ENCODE results near the gene UBR1.
A peak's percentile ranks its signal among the peaks of the same experiment; 100 is the strongest.

UBR1 gene

GRCh38 chr15:43121863-43122262, 16.0 kb upstream of the UBR1 start:
- Histone ChIP-seq H3K36me3 (no peaks in the 10 kb centered on the region), H3K9me3 (no peaks in the 10 kb centered on the region), H3K4me1 (ENCODE audit: control insufficient read depth in 1 of 2, insufficient read depth in 1 of 2, low read depth in 1 of 2, low read length in 1 of 2) (peaks cover 20 to 26% of the 10 kb centered on the region in 2 experiments), H3K27me3 (no peaks in the 10 kb centered on the region), H3K27ac (peak overlapping the region; percentile 75), H3K4me3 (ENCODE audit: low read depth in 1 of 2, low read length in 1 of 2) (peak overlapping the region in 1 of 2 experiments; percentile 74)
- TF ChIP-seq, protein P1, sequence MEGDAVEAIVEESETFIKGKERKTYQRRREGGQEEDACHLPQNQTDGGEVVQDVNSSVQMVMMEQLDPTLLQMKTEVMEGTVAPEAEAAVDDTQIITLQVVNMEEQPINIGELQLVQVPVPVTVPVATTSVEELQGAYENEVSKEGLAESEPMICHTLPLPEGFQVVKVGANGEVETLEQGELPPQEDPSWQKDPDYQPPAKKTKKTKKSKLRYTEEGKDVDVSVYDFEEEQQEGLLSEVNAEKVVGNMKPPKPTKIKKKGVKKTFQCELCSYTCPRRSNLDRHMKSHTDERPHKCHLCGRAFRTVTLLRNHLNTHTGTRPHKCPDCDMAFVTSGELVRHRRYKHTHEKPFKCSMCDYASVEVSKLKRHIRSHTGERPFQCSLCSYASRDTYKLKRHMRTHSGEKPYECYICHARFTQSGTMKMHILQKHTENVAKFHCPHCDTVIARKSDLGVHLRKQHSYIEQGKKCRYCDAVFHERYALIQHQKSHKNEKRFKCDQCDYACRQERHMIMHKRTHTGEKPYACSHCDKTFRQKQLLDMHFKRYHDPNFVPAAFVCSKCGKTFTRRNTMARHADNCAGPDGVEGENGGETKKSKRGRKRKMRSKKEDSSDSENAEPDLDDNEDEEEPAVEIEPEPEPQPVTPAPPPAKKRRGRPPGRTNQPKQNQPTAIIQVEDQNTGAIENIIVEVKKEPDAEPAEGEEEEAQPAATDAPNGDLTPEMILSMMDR (IDR thresholded peaks at IDR 0.05), result no peak

DNA sequence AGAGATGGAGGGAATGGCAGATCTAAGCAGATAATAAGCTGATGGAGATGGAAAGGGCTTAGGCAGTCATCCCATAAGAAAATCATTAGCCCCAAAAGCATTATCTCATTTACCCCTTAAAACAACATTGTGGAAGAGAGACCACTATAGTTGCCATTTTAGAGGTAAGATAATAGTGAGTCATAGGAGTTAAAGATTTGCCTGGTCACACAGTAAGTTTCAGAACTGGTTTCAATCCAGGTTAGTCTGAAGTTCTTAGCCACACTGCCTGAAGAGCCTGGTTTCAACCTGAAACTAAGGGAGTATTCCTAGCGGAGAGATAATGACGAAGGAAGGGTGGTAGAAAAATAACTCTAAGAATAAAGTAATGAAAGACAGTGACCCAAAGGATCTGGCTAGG, 13.0 kb upstream of the UBR1 start:
- no peak overlapping the region for H3K27ac ChIP-seq
- no peaks in the 10 kb centered on the region for H3K36me3 ChIP-seq

DNA sequence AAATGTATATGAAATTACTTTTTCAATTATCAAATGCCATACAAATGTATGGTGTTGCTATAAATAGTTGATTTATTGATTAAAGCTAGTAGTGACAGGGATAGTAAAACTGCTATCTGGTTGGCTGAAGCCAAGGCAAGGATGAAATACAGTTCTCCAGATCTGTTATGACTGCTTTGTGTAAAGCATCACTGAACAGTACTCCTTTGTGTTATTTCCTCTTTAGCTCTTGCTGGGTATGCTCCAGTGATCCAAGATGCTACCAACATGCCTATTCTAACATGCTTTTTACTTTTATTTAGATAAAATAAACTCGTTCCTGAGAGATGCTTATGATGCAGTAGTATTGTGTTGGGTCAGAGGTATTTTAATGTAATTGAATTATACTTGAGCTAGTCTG, 12.4 kb upstream of the UBR1 start:
- Histone ChIP-seq H3K36me3 (no peaks in the 10 kb centered on the region), H3K27me3 (no peaks in the 10 kb centered on the region), H3K4me1 (ENCODE audit: control insufficient read depth in 1 of 2, insufficient read depth in 1 of 2, low read depth in 1 of 2, low read length in 1 of 2) (peaks cover 12 to 14% of the 10 kb centered on the region in 2 experiments), H3K4me3 (ENCODE audit: low read depth in 1 of 2, low read length in 1 of 2) (no peak overlapping the region), H3K27ac (no peak overlapping the region), H3K9me3 (no peaks in the 10 kb centered on the region)
- TF ChIP-seq, protein P1 (IDR thresholded peaks at IDR 0.05), result no peak

More for the DNA sequence above, 13.0 kb upstream of the UBR1 start:
- no peaks in the 10 kb centered on the region for H3K27me3 ChIP-seq
- H3K9me3 ChIP-seq, result no peaks in the 10 kb centered on the region
- peaks cover 12 to 14% of the 10 kb centered on the region in 2 experiments for H3K4me1 ChIP-seq (ENCODE audit: control insufficient read depth in 1 of 2, insufficient read depth in 1 of 2, low read depth in 1 of 2, low read length in 1 of 2)
- TF ChIP-seq, protein P1 (IDR thresholded peaks at IDR 0.05), result no peak
- no peak overlapping the region for H3K4me3 ChIP-seq (ENCODE audit: low read depth in 1 of 2, low read length in 1 of 2)

DNA sequence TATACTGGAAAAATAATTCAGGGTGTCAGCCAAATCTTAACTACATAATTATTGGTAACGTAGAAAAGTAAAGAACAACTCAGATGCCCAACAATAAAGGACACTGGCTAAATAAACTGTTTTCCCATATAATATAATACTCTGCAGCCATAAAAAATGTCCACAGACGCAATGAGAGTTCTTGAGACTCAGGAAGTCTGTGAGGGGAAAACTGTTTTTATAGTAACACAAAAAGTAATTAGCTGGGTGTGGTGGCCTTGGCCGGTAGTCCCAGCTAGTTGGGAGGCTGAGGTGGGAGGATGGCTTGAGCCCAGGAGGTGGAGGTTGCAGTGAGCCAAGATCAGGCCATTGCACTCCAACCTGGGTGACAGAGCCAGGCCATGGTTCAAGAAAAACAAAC, 5.5 kb upstream of the UBR1 start:
- Histone ChIP-seq H3K27ac (no peak overlapping the region), H3K9me3 (no peaks in the 10 kb centered on the region), H3K4me1 (ENCODE audit: control insufficient read depth in 1 of 2, insufficient read depth in 1 of 2, low read depth in 1 of 2, low read length in 1 of 2) (peaks cover 0 to 12% of the 10 kb centered on the region in 2 experiments), H3K27me3 (no peaks in the 10 kb centered on the region), H3K36me3 (no peaks in the 10 kb centered on the region), H3K4me3 (ENCODE audit: low read depth in 1 of 2, low read length in 1 of 2) (no peak overlapping the region)
- TF ChIP-seq, protein P1 (IDR thresholded peaks at IDR 0.05), result no peak

DNA sequence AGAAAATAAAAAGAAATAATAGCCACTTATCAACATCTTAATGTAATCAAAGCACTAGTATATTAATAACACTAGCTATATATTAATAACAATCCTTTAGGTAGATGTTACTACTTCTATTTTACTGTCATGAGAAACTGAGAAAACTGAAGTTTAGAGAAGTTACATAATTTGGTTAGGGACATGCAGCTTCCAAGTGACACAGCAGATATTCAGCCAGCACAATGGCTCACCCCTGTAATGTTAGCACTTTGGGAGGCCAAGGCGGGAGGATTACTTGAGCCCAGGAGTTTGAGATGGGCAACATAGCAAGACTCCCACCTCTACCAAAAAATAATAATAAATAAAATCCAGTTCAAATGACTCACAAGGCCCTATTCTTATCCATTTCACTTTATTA, 1.9 kb upstream of the UBR1 start:
- H3K4me1 ChIP-seq (ENCODE audit: control insufficient read depth in 1 of 2, insufficient read depth in 1 of 2, low read depth in 1 of 2, low read length in 1 of 2), result peaks cover 22 to 37% of the 10 kb centered on the region in 2 experiments
- no peak overlapping the region for H3K4me3 ChIP-seq (ENCODE audit: low read depth in 1 of 2, low read length in 1 of 2)
- no peaks in the 10 kb centered on the region for H3K27me3 ChIP-seq
- no peaks in the 10 kb centered on the region for H3K36me3 ChIP-seq
- no peaks in the 10 kb centered on the region for H3K9me3 ChIP-seq
- TF ChIP-seq, protein P1 (IDR thresholded peaks at IDR 0.05), result no peak
- H3K27ac ChIP-seq, result peak overlapping the region; percentile 45

DNA sequence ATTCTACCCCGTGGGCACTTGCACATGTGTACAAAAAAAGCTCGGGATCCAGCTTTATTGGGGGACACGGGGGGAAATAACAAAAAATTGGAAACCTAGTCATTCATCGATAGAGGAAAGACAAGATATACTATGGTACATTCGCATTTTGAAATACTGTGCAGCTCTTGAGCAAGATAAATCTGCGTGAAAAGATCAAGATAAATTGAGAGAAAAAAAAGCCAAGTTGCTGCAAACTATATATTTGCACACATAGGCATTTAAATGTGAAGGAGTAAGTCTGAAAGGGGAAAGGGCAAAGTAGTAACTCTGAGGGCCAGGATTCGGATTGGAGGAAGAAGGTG, 620 bp upstream of the UBR1 start:
- H3K9me3 ChIP-seq, result no peaks in the 10 kb centered on the region
- no peaks in the 10 kb centered on the region for H3K27me3 ChIP-seq
- peak overlapping the region; percentile 87 for H3K27ac ChIP-seq
- no peaks in the 10 kb centered on the region for H3K36me3 ChIP-seq
- peak overlapping the region; percentile 77 to 86 for H3K4me3 ChIP-seq (ENCODE audit: low read depth in 1 of 2, low read length in 1 of 2)
- TF ChIP-seq, protein P1 (IDR thresholded peaks at IDR 0.05), result no peak
- peaks cover 22 to 37% of the 10 kb centered on the region in 2 experiments for H3K4me1 ChIP-seq (ENCODE audit: control insufficient read depth in 1 of 2, insufficient read depth in 1 of 2, low read depth in 1 of 2, low read length in 1 of 2)

Measured in neutrophil (primary cell).